BLaER1 (cell line): Measurements from ENCODE around the gene G6PC2.
"Not testable (repeated sequence)": the region's sequence is repeated elsewhere in the genome, so short reads cannot be mapped to it uniquely, and the experiment has no call there.

Experiments
- H3K27ac ChIP-seq: shearing (Covaris generic); formaldehyde crosslinking; 2 replicates; pipeline ENCODE4 v1.8.1; 2022
- H3K27me3 ChIP-seq: shearing (Covaris generic); formaldehyde crosslinking; 2 replicates; pipeline ENCODE4 v1.8.1; 2022
- H3K36me3 ChIP-seq: shearing (Covaris generic); formaldehyde crosslinking; 2 replicates; pipeline ENCODE4 v1.8.1; 2022
- H3K4me1 ChIP-seq: shearing (Covaris generic); formaldehyde crosslinking; 2 replicates; pipeline ENCODE4 v1.8.1; 2022
- H3K4me2 ChIP-seq: shearing (Covaris generic); formaldehyde crosslinking; 2 replicates; pipeline ENCODE4 v1.8.1; 2022
- H3K4me3 ChIP-seq: shearing (Covaris generic); formaldehyde crosslinking; 2 replicates; pipeline ENCODE4 v1.8.1; 2022
- H3K9ac ChIP-seq: shearing (Covaris generic); formaldehyde crosslinking; 2 replicates; pipeline ENCODE4 v1.8.1; 2022
- H3K9me3 ChIP-seq: shearing (Covaris generic); formaldehyde crosslinking; 2 replicates; pipeline ENCODE4 v1.8.1; 2022
- H4K20me1 ChIP-seq: shearing (Covaris generic); formaldehyde crosslinking; 2 replicates; pipeline ENCODE4 v1.8.1; 2022
- Cebpa-rat ChIP-seq: shearing (Covaris generic); IDR thresholded peaks from 2 replicates; pipeline ENCODE4 v1.8.1; 2022

Gene G6PC2

DNA sequence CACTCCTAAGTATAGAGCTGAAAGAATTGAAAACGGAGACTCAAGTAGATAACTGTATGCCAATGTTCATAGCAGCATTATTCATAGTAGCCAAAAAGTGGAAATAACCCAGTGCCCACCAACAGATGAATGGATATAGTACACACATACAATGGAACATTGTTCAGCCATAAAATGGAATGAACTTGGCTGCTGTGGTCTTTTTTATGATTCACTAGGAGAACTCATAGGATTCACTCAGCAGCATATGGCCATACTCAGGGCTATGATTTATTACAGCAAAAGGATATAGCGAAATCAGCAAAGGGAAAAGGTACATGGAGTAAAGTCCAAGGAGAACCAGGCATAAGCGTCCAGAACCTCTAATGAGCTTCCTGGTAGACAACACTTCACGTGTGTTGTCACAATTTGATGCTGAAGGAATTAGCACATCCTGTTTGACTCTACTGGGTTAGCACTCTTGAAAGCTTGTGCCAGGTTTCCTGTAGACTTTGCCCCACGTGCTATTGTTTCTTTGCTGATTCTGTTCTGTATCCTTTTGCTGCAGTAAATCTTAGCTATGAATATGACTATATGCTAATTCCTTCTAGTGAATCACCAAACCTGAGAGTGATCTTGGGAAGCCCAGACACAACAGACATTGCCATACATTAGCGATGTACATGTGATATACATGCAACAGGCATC, 26.6 kb upstream of the G6PC2 start:
- Histone ChIP-seq H3K9me3 (peaks cover 14% of the 10 kb centered on the region; the same call in 1 of the 2 replicates), H4K20me1 (no peaks in the 10 kb centered on the region), H3K27me3 (no peaks in the 10 kb centered on the region), H3K9ac (no peak overlapping the region), H3K4me3 (no peak overlapping the region), H3K4me1 (no peaks in the 10 kb centered on the region), H3K36me3 (peaks cover 39% of the 10 kb centered on the region), H3K4me2 (no peak overlapping the region), H3K27ac (no peak overlapping the region)
- no peak for TF ChIP-seq Cebpa-rat

DNA sequence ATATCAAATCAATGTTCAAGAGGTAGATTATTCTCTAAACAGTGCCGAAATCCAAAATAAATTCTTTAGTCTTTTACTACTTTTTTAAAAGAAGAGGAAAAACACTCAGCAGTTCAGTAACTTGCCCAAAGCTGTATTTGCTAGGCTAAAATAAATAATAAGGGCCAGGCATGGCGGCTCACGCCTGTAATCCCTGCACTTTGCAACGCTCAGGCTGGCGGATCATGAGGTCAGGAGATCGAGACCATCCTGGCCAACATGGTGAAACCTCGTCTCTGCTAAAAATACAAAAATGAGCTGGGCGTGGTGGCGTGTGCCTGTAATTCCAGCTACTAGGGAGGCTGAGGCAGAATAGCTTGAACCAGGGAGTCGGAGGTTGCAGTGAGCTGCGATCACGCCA, 18.9 kb upstream of the G6PC2 start:
- not testable (repeated sequence) for H3K9me3 ChIP-seq, H3K4me2 ChIP-seq, H3K27ac ChIP-seq, H4K20me1 ChIP-seq, H3K4me3 ChIP-seq, H3K27me3 ChIP-seq, H3K4me1 ChIP-seq, H3K9ac ChIP-seq
- H3K36me3 ChIP-seq: peaks cover 48% of the 10 kb centered on the region

DNA sequence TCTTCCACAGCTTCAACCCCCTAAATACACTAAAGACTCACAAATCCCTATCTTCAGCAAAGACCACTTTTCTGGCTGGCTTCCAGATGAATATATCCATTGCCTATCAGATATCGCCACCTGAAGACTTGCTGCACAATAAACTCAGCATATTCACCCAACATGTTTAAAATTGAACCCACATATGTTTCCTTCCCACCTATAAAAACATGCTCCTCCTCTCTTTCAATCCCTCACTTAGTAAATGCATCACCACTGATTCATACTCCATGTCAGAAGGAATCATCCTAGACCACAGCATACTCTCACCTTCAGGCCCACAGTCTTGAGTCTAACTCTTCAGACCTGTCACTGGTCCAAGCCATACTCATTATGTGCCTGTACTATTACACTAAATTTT, 16.1 kb upstream of the G6PC2 start:
- no peaks in the 10 kb centered on the region for H3K27me3 ChIP-seq
- no peak overlapping the region for H3K4me2 ChIP-seq
- H3K4me1 ChIP-seq: peaks cover 10% of the 10 kb centered on the region
- no peak overlapping the region for H3K27ac ChIP-seq
- no peak overlapping the region for H3K4me3 ChIP-seq
- no peaks in the 10 kb centered on the region for H4K20me1 ChIP-seq
- H3K9ac ChIP-seq: no peak overlapping the region
- H3K9me3 ChIP-seq: no peaks in the 10 kb centered on the region; the same call in 1 of the 2 replicates
- TF ChIP-seq Cebpa-rat: no peak
- H3K36me3 ChIP-seq: peaks cover 61% of the 10 kb centered on the region

DNA sequence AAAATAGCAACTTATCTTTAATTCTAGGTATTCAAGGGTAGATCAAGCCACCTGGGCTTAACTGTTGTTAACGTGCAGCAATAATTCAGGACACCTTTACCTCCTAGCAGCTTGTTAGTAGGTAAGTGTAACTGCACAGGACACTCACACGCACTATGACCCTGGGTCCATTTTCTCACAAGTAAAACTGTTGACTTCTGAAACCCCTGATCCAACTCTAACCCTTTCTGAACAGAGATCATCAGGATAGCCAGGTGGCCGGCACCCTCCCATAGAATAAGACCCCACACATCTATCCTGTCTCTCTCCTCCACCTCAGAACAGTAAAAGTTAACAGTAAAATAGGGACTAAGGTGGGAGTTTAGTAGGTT, 11.5 kb upstream of the G6PC2 start:
- Histone ChIP-seq H3K9ac (peak overlapping the region; percentile 88), H4K20me1 (no peaks in the 10 kb centered on the region), H3K4me1 (peaks cover 15% of the 10 kb centered on the region), H3K27me3 (no peaks in the 10 kb centered on the region), H3K27ac (peak overlapping the region; percentile 84), H3K4me3 (peak overlapping the region; percentile 82), H3K4me2 (peak overlapping the region; percentile 94), H3K36me3 (peaks cover 39% of the 10 kb centered on the region), H3K9me3 (no peaks in the 10 kb centered on the region; the same call in 1 of the 2 replicates)
- TF ChIP-seq Cebpa-rat: no peak

DNA sequence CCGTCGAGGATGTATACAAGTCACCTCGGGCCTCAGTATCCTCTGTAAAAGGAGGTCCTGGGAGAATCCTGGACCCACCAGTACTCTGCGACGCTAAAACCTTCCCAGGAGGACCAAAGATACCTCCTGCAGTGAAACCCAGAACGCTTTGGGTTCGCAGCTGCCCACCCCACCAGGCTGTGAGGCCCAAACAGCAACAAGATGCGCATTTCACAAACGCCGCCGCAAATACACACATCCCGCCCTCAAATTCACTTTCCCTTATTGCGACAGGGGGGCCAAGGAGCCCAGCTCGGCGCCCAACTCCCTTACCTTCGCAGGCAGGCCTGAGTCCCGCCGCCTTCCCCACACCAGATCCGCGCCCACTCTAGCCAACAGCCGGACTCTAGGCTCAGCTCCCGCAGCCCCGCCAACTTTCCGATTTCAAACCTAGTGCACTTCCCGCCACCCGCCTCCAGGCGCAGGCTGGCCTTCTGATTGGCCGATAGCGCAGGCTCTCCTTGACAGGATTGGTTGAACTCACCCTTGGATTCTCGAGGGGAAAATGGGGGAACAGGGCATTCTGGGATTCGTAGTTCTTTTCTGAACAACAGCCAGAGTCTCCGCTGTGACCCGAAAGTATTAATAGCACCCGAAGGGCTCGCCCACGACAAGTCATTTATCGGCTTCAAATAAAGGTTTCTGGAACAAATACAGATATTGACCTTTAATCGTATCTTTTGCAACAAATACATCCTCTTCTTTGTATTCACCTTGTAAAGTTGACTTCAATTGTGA, 10.9 kb upstream of the G6PC2 start, which contains the start of gene SPC25:
SPC25 (minus strand) TSS at position 425 of the 777 bp plus-strand sequence. CDS start 911 bp downstream, outside the sequence.
- no peak for TF ChIP-seq Cebpa-rat
- Histone ChIP-seq H3K4me3 (peak within 1 kb of the TSS; percentile 82), H3K4me1 (peaks cover 15% of the 10 kb centered on the region), H3K27ac (peak within 1 kb of the TSS; percentile 84), H3K9me3 (no peaks in the 10 kb centered on the region; the same call in 1 of the 2 replicates), H3K27me3 (no peaks in the 10 kb centered on the region), H3K36me3 (peaks cover 33% of the 10 kb centered on the region), H3K4me2 (peak within 1 kb of the TSS; percentile 94), H3K9ac (peak within 1 kb of the TSS; percentile 88), H4K20me1 (no peaks in the 10 kb centered on the region)

DNA sequence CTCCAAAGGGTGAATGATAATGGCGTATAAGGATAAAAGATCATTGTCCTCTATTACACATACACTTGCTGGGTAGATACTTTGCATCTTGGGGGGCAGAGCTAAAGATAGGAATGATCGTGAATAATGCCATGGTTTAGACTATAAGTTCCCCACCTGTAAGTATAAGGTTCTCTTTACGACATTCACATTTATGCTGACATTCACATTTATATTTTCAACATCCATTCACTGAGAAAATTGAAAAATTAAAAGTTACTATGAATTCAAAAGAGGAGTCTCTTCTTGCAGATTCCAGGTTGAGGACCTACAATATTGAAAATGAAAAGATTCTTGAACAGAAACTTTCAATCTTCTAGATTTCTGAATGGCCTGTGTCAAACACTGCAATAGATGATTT, 8.8 kb upstream of the G6PC2 start:
- Histone ChIP-seq H4K20me1 (no peaks in the 10 kb centered on the region), H3K27me3 (no peaks in the 10 kb centered on the region), H3K27ac (no peak overlapping the region), H3K4me1 (peaks cover 15% of the 10 kb centered on the region), H3K36me3 (peaks cover 12% of the 10 kb centered on the region), H3K4me2 (no peak overlapping the region), H3K9ac (no peak overlapping the region), H3K9me3 (no peaks in the 10 kb centered on the region; the same call in 1 of the 2 replicates), H3K4me3 (no peak overlapping the region)
- TF ChIP-seq Cebpa-rat: no peak

DNA sequence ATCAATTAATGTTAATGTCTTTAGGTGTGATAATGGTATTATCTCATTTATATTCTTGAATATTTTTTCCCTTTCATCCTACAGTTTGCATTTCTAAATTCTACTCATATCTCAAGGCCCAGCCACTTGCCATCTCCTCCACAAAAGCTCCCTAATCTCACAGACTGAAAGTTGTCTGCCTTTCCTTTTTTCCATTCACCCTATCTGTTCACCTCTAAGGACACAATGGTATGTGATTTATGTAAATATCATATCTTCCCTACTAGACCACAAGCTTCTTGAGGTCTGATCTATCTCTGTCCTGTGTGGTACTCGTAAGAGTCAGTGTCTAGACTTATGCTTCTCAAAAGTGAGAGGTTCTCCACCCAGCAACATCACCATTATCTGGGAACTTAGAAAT, 7.0 kb upstream of the G6PC2 start:
- no peak overlapping the region for H3K27ac ChIP-seq
- no peak for TF ChIP-seq Cebpa-rat
- peaks cover 14% of the 10 kb centered on the region for H3K4me1 ChIP-seq
- H3K9ac ChIP-seq: no peak overlapping the region
- no peaks in the 10 kb centered on the region for H3K27me3 ChIP-seq
- H4K20me1 ChIP-seq: no peaks in the 10 kb centered on the region
- H3K36me3 ChIP-seq: no peaks in the 10 kb centered on the region
- no peaks in the 10 kb centered on the region for H3K9me3 ChIP-seq
- no peak overlapping the region for H3K4me2 ChIP-seq
- no peak overlapping the region for H3K4me3 ChIP-seq

DNA sequence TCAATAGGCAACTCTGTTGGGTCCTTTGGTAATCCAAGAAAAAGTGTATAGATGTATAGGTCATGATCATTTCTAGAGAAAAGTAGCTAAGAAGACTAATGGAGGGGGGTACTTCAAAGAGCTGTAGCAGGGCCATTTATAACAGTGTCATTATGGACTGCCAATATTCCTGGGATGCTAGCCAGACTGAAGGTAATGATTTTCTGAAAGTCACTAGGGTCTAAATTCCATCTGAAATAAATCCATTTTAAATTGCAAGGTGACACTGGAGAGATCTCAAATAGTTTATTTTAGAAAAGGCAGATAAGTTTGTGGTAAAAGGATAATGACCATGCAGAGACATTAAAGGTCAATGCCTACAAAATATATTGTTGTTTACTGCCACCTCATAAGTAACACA, 6.4 kb upstream of the G6PC2 start:
- Histone ChIP-seq H3K27ac (no peak overlapping the region), H3K9me3 (no peaks in the 10 kb centered on the region), H3K27me3 (no peaks in the 10 kb centered on the region), H3K4me2 (no peak overlapping the region), H4K20me1 (no peaks in the 10 kb centered on the region), H3K4me3 (no peak overlapping the region), H3K9ac (no peak overlapping the region), H3K36me3 (no peaks in the 10 kb centered on the region), H3K4me1 (peaks cover 8% of the 10 kb centered on the region)
- TF ChIP-seq Cebpa-rat: no peak

DNA sequence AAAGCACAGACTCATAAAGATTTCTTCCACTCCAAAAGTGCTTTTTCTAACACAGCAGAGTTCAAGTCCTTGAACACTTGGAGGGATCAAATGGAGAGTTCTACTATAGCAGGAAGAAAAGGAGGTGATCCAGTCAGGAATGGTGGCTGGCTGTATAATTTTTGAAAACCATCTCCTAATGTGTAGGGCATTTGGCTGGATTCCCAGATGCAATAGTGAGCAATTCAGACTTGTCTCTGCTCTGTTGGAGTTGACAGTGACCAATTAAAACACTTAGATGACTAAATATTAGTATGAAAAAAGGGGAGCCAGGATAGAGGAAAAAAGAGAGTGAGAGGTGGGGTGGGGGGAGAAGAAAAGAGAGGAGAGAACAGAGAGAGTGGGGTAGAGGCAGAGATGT, 5.3 kb upstream of the G6PC2 start:
- Histone ChIP-seq H3K9me3 (no peaks in the 10 kb centered on the region), H3K4me3 (no peak overlapping the region), H3K36me3 (no peaks in the 10 kb centered on the region), H3K4me2 (no peak overlapping the region), H3K27ac (no peak overlapping the region), H3K9ac (no peak overlapping the region), H3K27me3 (no peaks in the 10 kb centered on the region), H3K4me1 (peaks cover 1% of the 10 kb centered on the region; the same call in 1 of the 2 replicates), H4K20me1 (no peaks in the 10 kb centered on the region)
- no peak for TF ChIP-seq Cebpa-rat

DNA sequence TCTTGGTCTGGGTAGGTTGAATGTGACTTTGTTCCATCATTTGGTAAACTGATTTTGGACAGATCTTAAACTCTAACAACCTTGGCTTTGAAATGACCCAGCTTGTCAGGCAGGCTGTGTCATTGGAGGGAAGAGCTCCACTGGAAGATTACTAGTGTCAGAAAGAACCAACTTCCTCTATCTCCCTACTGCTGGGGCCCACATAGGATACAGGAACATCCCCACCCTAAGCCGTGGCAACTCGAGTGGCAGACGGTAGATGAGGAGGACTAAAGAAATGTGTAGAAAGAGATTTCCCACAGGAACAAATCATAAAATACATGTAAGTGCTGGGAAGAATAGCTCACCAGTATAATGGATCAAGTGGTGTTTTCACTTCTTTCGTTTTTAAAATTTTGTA, 4.3 kb upstream of the G6PC2 start:
- no peak for TF ChIP-seq Cebpa-rat
- Histone ChIP-seq H3K9me3 (no peaks in the 10 kb centered on the region), H3K9ac (no peak overlapping the region), H3K4me3 (no peak overlapping the region), H3K27me3 (no peaks in the 10 kb centered on the region), H3K4me2 (no peak overlapping the region), H4K20me1 (no peaks in the 10 kb centered on the region), H3K4me1 (no peaks in the 10 kb centered on the region), H3K27ac (no peak overlapping the region), H3K36me3 (no peaks in the 10 kb centered on the region)
